CD4-positive, alpha-beta memory T cell (primary cell): ENCODE measurements around the gene ODC1. TPM values are rescaled to one million over a fixed set of nuclear protein-coding genes. Genes with fewer than 3 reads are reported as not detected.

Source experiments
- CTCF ChIA-PET: fragments of 350-600 bp; sonication (Branson Sonifier 250); formaldehyde crosslinking; loops from one replicate; lab custom pipeline; 2021; ENCODE audit warnings: inconsistent platforms; ENCODE audit not compliant: partially characterized antibody; lab: Charles Lee
- POLR2A ChIA-PET: fragments of 350-600 bp; sonication (Branson Sonifier 250); formaldehyde crosslinking; loops from one replicate; lab custom pipeline; 2021; ENCODE audit not compliant: partially characterized antibody; lab: Charles Lee
- DNase-seq, 5 donors: peaks; one replicate each; pipeline versions ENCODE4 v3.0.0 to v3.0.0-alpha.2; 2020 to 2022; ENCODE audit warnings: mixed read lengths in 1 of 5
- H3K27ac ChIP-seq: one replicate; pipeline ENCODE4 v1.7.0; 2013; ENCODE audit warnings: low read depth, low read length
- H3K27me3 ChIP-seq: 2 replicates; pipeline ENCODE4 v1.7.0; 2013; ENCODE audit warnings: mild to moderate bottlenecking, low read length, moderate library complexity; ENCODE audit not compliant: insufficient read depth
- H3K36me3 ChIP-seq: 2 replicates; pipeline ENCODE4 v1.7.0; 2013; ENCODE audit warnings: mild to moderate bottlenecking, low read length, moderate library complexity; ENCODE audit not compliant: insufficient read depth
- H3K4me1 ChIP-seq: 2 replicates; pipeline ENCODE4 v1.7.0; 2013; ENCODE audit warnings: mild to moderate bottlenecking, low read length, moderate library complexity; ENCODE audit not compliant: insufficient read depth
- H3K4me3 ChIP-seq, 2 donors: one replicate each; pipeline ENCODE4 v1.7.0; 2013; ENCODE audit warnings: low read length in 2 of 2, mild to moderate bottlenecking in 1 of 2
- H3K9me3 ChIP-seq, 2 donors: one replicate each; pipeline ENCODE4 v1.7.0; 2013; ENCODE audit warnings: low read length in 2 of 2, control low read depth in 1 of 2; ENCODE audit not compliant: control insufficient read depth in 1 of 2
- H3K27ac Mint-ChIP-seq, 7 donors: one replicate each; pipeline ENCODE4 v1.8.0; 2020 to 2021; ENCODE audit warnings: mixed read lengths in 7 of 7, mild to moderate bottlenecking in 6 of 7, inconsistent platforms in 3 of 7, moderate library complexity in 3 of 7
- H3K27me3 Mint-ChIP-seq, 2 donors: one replicate each; pipeline ENCODE4 v1.8.0; 2020 to 2021; ENCODE audit warnings: mixed read lengths in 2 of 2
- H3K36me3 Mint-ChIP-seq, 2 donors: one replicate each; pipeline ENCODE4 v1.8.0; 2020 to 2021; ENCODE audit warnings: mixed read lengths in 2 of 2, inconsistent platforms in 1 of 2, mild to moderate bottlenecking in 1 of 2
- H3K4me1 Mint-ChIP-seq, 4 donors: one replicate each; pipeline ENCODE4 v1.8.0; 2020 to 2021; ENCODE audit warnings: mixed read lengths in 4 of 4, mild to moderate bottlenecking in 1 of 4
- H3K4me3 Mint-ChIP-seq, 8 donors: one replicate each; pipeline ENCODE4 v1.8.0; 2020 to 2021; ENCODE audit warnings: mixed read lengths in 8 of 8, mild to moderate bottlenecking in 7 of 8, moderate library complexity in 6 of 8, inconsistent platforms in 3 of 8
- H3K9me3 Mint-ChIP-seq, 8 donors: one replicate each; pipeline ENCODE4 v1.8.0; 2020 to 2021; ENCODE audit warnings: mixed read lengths in 8 of 8, mild to moderate bottlenecking in 5 of 8, inconsistent platforms in 3 of 8, moderate library complexity in 1 of 8
- intact Hi-C: fragments of 100-400 bp; cut with micrococcal nuclease; formaldehyde crosslinking; loops from one replicate; pipeline ENCODE4 v1.15.1; 2023
- polyA plus RNA-seq, 2 donors: library from polyadenylated mRNA; unstranded; fragments of 300-500 nt; fragmentation: Illumina TruSeq; gene quantifications; one replicate each; pipeline ENCODE4 v1.2.3, GENCODE V29; 2021
- total RNA-seq, 2 experiments: library from RNA; stranded (reverse); gene quantifications; one replicate each; pipeline ENCODE4 v1.2.3, GENCODE V29; 2021

Gene ODC1
- total and polyA plus RNA-seq, 4 experiments from 2014 or later = 32.5 to 63.5 (median 44.8) TPM

- Histone ChIP-seq H3K27me3 (no peaks in the 10 kb centered on the region), H3K9me3 (no peaks in the 10 kb centered on the region), H3K27ac (no peak overlapping the region), H3K4me1 (peaks cover 52% of the 10 kb centered on the region), H3K4me3 (no peak overlapping the region), H3K36me3 (no peaks in the 10 kb centered on the region)
- DNase-seq = no peak
- H3K4me3 Mint-ChIP-seq = no peak overlapping the region
- no peaks in the 10 kb centered on the region for H3K9me3 Mint-ChIP-seq
- intact Hi-C loops = loop anchor here (1.0 kb wide), 1 partner anchor 10 kb away; no protein-coding TSS in a partner anchor
- no peaks in the 10 kb centered on the region for H3K27me3 Mint-ChIP-seq
- peaks cover 27 to 75% (median 50%) of the 10 kb centered on the region in 4 donors for H3K4me1 Mint-ChIP-seq
- H3K36me3 Mint-ChIP-seq = peaks cover 0 to 5% of the 10 kb centered on the region in 2 donors
- ChIA-PET CTCF (interaction anchor here (1.2 kb wide), 1 partner anchor 43 kb away, joined by 3 read pairs; no protein-coding TSS in a partner anchor), POLR2A (interaction anchor here (1.9 kb wide), 1 partner anchor 89 kb away, joined by 4 read pairs; no protein-coding TSS in a partner anchor)
- H3K27ac Mint-ChIP-seq = peak overlapping the region; percentile 2 to 85 (median 77)
These were observed 55.6 kb downstream of the ODC1 start for GRCh38 chr2:10392548-10392947.

DNA sequence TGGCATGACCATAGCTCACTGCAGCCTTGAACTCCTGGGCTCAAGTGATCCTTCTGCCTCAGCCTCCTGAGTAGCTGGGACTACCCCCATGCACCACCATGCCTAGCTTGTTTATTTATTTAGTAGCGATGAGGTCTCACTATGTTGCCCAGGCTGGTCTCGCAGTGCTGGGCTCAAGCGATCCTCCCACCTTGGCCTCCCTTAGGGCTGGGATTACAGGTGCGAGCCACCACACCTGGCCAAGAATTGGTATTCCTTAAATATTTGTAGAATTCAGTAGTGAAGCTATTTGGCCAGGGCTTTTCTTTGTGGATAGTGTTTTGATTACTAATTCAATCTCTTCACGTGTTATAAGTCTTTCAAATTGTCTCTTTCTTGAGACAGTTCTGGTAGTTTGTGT lies 56.0 kb downstream of the ODC1 start:
- H3K27ac ChIP-seq = no peak overlapping the region
- H3K4me1 Mint-ChIP-seq = peaks cover 30 to 79% (median 53%) of the 10 kb centered on the region in 4 donors

DNA sequence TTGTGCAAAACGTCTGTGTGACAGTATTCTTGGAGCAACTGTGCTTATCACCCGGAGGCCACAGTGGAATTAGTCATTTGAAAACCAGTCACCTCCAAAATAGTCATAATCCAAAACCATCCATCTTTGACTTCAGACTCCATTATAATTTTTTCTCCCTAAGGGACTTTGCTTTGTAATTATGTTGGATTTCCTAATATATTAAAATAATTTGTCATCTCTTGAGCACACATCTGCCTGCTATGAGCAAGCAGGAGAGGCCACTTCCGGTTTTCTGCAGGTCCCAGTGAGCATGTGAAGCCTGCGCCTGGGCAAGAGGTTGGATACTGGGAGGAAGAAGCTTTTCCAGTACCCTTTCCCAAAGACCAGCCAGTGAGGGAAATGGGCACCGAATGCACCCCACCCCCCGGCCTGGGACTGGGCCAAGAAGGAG lies 57.7 kb downstream of the ODC1 start:
- H3K4me1 ChIP-seq = peaks cover 73% of the 10 kb centered on the region
- no peak overlapping the region for H3K4me3 Mint-ChIP-seq
- no peaks in the 10 kb centered on the region for H3K9me3 Mint-ChIP-seq
- no peaks in the 10 kb centered on the region for H3K27me3 ChIP-seq
- no peaks in the 10 kb centered on the region for H3K36me3 ChIP-seq
- DNase-seq = no peak
- ChIA-PET POLR2A (no interaction called here), CTCF (interaction anchor here (1.6 to 3.9 kb wide), 2 partner anchors 9 to 18 kb away, joined by 3 to 13 read pairs; no protein-coding TSS in a partner anchor)
- H3K4me1 Mint-ChIP-seq = peaks cover 35 to 85% (median 61%) of the 10 kb centered on the region in 4 donors
- no peak overlapping the region for H3K4me3 ChIP-seq
- H3K9me3 ChIP-seq = no peaks in the 10 kb centered on the region
- intact Hi-C loops = no loop called here
- H3K27ac Mint-ChIP-seq = peak overlapping the region in 3 of 7 donors; percentile 8 to 62 (median 60)
- H3K27ac ChIP-seq = no peak overlapping the region
- H3K27me3 Mint-ChIP-seq = no peaks in the 10 kb centered on the region
- peaks cover 0 to 6% of the 10 kb centered on the region in 2 donors for H3K36me3 Mint-ChIP-seq

More for the DNA sequence above, 56.0 kb downstream of the ODC1 start:
- Mint-ChIP-seq H3K9me3 (no peaks in the 10 kb centered on the region), H3K27me3 (no peaks in the 10 kb centered on the region), H3K4me3 (no peak overlapping the region), H3K36me3 (peaks cover 0 to 6% of the 10 kb centered on the region in 2 donors), H3K27ac (peak overlapping the region; percentile 2 to 85 (median 77))
- no peaks in the 10 kb centered on the region for H3K9me3 ChIP-seq
- H3K27me3 ChIP-seq = no peaks in the 10 kb centered on the region
- DNase-seq = no peak
- H3K36me3 ChIP-seq = no peaks in the 10 kb centered on the region
- intact Hi-C loops = loop anchor here (1.0 kb wide), 1 partner anchor 10 kb away; no protein-coding TSS in a partner anchor
- H3K4me3 ChIP-seq = no peak overlapping the region
- ChIA-PET POLR2A (interaction anchor here (1.9 kb wide), 1 partner anchor 89 kb away, joined by 4 read pairs; no protein-coding TSS in a partner anchor), CTCF (interaction anchor here (3.9 kb wide), 1 partner anchor 17 kb away, joined by 13 read pairs; no protein-coding TSS in a partner anchor)
- H3K4me1 ChIP-seq = peaks cover 56% of the 10 kb centered on the region

Other genes starting within 250 kb of the ODC1 start
- gene HPCAL1, start 145.4 kb downstream of the ODC1 start, total RNA-seq = 10 to 100 TPM; 77.1 to 80.7 TPM
- gene HPCAL1, start 145.4 kb downstream of the ODC1 start, polyA plus RNA-seq = 100 to 1,000 TPM; 100 to 114 TPM
- gene NOL10, start 241.6 kb upstream of the ODC1 start, total RNA-seq = 10 to 100 TPM; 21.3 to 22.7 TPM
- gene NOL10, start 241.6 kb upstream of the ODC1 start, polyA plus RNA-seq = 10 to 100 TPM; 13.0 to 20.8 TPM